ENCODE measurements around the gene NDUFA5.

DNA sequence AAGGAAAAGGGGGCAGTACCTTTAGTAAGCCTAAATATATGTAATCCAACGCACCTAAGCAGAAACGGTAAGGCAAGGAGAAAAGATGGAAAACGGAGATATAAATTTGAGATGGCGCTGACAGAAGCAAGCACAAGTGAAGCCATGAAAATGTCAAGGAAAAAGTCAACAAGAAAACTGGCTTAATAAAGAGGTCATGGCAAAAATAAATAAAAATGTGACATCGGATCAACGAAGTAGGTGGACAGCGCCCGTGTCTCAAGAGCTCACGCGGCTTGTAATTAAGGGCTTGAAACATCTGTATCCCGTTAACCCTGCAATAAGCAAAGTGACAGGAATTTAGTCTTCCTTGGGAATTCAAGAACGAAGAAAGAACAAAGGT is 611 bp downstream of the NDUFA5 start:
- TF ChIP-seq, protein P1, sequence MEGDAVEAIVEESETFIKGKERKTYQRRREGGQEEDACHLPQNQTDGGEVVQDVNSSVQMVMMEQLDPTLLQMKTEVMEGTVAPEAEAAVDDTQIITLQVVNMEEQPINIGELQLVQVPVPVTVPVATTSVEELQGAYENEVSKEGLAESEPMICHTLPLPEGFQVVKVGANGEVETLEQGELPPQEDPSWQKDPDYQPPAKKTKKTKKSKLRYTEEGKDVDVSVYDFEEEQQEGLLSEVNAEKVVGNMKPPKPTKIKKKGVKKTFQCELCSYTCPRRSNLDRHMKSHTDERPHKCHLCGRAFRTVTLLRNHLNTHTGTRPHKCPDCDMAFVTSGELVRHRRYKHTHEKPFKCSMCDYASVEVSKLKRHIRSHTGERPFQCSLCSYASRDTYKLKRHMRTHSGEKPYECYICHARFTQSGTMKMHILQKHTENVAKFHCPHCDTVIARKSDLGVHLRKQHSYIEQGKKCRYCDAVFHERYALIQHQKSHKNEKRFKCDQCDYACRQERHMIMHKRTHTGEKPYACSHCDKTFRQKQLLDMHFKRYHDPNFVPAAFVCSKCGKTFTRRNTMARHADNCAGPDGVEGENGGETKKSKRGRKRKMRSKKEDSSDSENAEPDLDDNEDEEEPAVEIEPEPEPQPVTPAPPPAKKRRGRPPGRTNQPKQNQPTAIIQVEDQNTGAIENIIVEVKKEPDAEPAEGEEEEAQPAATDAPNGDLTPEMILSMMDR (conservative IDR thresholded peaks at IDR 0.05), result no peak
- no peak for TF ChIP-seq ZFX (IDR thresholded peaks at IDR 0.05)
